IMR-90 (cell line): Measurements from ENCODE around the gene MARCHF2.

Source experiments
- FOS ChIP-seq: fragments of 150-350 bp; IDR thresholded peaks from 2 replicates; pipeline ENCODE4 v1.6.1; 2016; ENCODE audit warnings: low read depth, low read length
- POLR2A ChIP-seq: IDR thresholded peaks from 2 replicates; pipeline ENCODE4 v1.6.1; 2012; ENCODE audit warnings: mild to moderate bottlenecking, low read depth, low read length
- RFX5 ChIP-seq: IDR thresholded peaks from 2 replicates; pipeline ENCODE4 v1.8.0; 2012; ENCODE audit warnings: low read depth, mild to moderate bottlenecking, low read length, moderate library complexity
- SMC3 ChIP-seq: fragments of 150-350 bp; IDR thresholded peaks from 2 replicates; pipeline ENCODE4 v1.6.1; 2016; ENCODE audit warnings: low read depth, mild to moderate bottlenecking, antibody characterized with exemption, low read length, moderate library complexity
- TF ChIP-seq, protein P1 (sequence below): conservative IDR thresholded peaks from 2 replicates; pipeline ENCODE4 v1.5.1; 2012; ENCODE audit warnings: mild to moderate bottlenecking, low read depth, low read length, improper control_type of control experiment

DNA sequence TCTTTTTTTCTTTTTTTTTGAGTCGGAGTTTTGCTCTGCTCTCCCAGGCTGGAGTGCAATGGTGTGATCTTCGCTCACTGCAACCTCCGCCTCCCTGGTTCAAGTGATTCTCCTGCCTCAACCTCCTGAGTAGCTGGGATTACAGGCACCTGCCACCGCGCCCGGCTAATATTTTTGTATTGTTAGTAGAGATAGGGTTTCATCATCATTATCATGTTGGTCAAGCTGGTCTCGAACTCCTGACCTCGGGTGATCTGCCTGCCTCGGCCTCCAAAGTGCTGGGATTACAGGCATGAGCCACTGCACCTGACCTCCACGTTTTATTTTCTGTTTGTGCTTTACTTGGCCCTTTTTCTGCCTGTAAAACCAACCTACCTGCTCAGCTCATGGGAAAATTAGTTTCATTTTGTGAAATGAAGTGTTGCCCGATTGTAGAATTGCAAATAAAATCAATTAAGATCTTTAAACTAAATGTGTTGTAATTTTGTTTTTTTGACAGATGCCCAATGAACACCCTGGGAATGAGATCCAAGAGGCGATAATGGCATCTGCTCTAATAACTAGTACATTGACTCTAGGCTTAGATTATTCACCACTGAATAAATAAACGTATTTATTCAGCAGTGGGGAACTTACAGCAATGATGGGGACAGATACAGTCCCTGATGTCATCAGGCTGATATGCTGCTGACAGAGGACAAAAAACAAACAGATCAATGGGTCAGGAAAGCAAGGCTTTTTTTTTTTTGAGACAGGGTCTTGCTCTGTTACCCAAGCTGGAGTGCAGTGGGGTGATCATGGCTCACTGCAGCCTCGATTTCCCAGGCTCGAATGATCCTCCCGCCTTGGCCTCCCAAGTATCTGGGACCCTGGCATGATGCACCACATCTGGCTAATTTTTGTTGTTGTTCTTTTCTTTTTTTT is 25.2 kb upstream of the MARCHF2 start:
- TF ChIP-seq, protein P1, sequence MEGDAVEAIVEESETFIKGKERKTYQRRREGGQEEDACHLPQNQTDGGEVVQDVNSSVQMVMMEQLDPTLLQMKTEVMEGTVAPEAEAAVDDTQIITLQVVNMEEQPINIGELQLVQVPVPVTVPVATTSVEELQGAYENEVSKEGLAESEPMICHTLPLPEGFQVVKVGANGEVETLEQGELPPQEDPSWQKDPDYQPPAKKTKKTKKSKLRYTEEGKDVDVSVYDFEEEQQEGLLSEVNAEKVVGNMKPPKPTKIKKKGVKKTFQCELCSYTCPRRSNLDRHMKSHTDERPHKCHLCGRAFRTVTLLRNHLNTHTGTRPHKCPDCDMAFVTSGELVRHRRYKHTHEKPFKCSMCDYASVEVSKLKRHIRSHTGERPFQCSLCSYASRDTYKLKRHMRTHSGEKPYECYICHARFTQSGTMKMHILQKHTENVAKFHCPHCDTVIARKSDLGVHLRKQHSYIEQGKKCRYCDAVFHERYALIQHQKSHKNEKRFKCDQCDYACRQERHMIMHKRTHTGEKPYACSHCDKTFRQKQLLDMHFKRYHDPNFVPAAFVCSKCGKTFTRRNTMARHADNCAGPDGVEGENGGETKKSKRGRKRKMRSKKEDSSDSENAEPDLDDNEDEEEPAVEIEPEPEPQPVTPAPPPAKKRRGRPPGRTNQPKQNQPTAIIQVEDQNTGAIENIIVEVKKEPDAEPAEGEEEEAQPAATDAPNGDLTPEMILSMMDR, result no peak
- no peak for TF ChIP-seq RFX5
- TF ChIP-seq POLR2A, result no peak
- no peak for TF ChIP-seq FOS
- no peak for TF ChIP-seq SMC3
